MV-4-11 (cell line): ENCODE measurements around the gene DCX.

Source experiments
- DNase-seq: peaks from one replicate; lab custom pipeline; 2025; lab: John Stamatoyannopoulos, UW

The DCX gene

GRCh38 chrX:111411983-111412382 is at the start of gene DCX:
DCX (minus strand) TSS chrX:111412192; CDS start chrX:111410398, 1,794 bp downstream.
- no peak for DNase-seq

GRCh38 chrX:111460607-111461006 is 48.6 kb upstream of the DCX start:
- no peak for DNase-seq

GRCh38 chrX:111447298-111447697 is 35.3 kb upstream of the DCX start:
- peak; percentile 26 for DNase-seq

GRCh38 chrX:111445485-111445884 is 33.5 kb upstream of the DCX start:
- peak; percentile 39 for DNase-seq

GRCh38 chrX:111444881-111445280 is 32.9 kb upstream of the DCX start:
- DNase-seq = peak; percentile 22

GRCh38 chrX:111443946-111444345 is 32.0 kb upstream of the DCX start:
- no peak for DNase-seq

GRCh38 chrX:111442791-111443190 is 30.8 kb upstream of the DCX start:
- DNase-seq = no peak

GRCh38 chrX:111435469-111435868 is 23.5 kb upstream of the DCX start:
- no peak for DNase-seq

GRCh38 chrX:111431001-111431400 is 19.0 kb upstream of the DCX start:
- no peak for DNase-seq

- no peak for DNase-seq
Measured at GRCh38 chrX:111411557-111411956, 435 bp downstream of the DCX start.

- DNase-seq = no peak
Measured at GRCh38 chrX:111410590-111411078, 1.4 kb downstream of the DCX start.

GRCh38 chrX:111409326-111409725 is 2.7 kb downstream of the DCX start:
- DNase-seq = no peak

GRCh38 chrX:111407948-111408347 is 4.0 kb downstream of the DCX start:
- DNase-seq = no peak

GRCh38 chrX:111402344-111402743 is 9.6 kb downstream of the DCX start:
- DNase-seq = no peak

GRCh38 chrX:111395149-111395548 is 16.8 kb downstream of the DCX start:
- no peak for DNase-seq

- DNase-seq = no peak
Measured at GRCh38 chrX:111394569-111394968, 17.4 kb downstream of the DCX start.

- DNase-seq = no peak
Measured at GRCh38 chrX:111387470-111388070, 24.4 kb downstream of the DCX start.

- no peak for DNase-seq
Measured at GRCh38 chrX:111386615-111387233, 25.3 kb downstream of the DCX start.

- DNase-seq = no peak
Measured at GRCh38 chrX:111386077-111386476, 25.9 kb downstream of the DCX start.

- DNase-seq = no peak
Measured at GRCh38 chrX:111382277-111382676, 29.7 kb downstream of the DCX start.

- DNase-seq = no peak
Measured at GRCh38 chrX:111376897-111377578, 35.0 kb downstream of the DCX start.

- no peak for DNase-seq
Measured at GRCh38 chrX:111376486-111376885, 35.5 kb downstream of the DCX start.

- no peak for DNase-seq
Measured at GRCh38 chrX:111375747-111376146, 36.2 kb downstream of the DCX start.
